Keratinocyte (primary cell): Measurements from ENCODE around the gene SH3BGRL3. TPM values are rescaled to one million over a fixed set of nuclear protein-coding genes. Genes with fewer than 3 reads are reported as not detected.

ENCODE experiments used
- DNase-seq: peaks from one replicate; pipeline ENCODE4 v3.0.0-alpha.2; 2011; ENCODE audit warnings: low read depth, missing footprints, low spot score
- FAIRE-seq: peaks from 2 replicates; lab custom pipeline; 2011; peaks lifted over from hg19 to GRCh38; lab: Jason Lieb, UNC
- H2AFZ ChIP-seq: 2 replicates; pipeline ENCODE4 v1.6.0; 2012; ENCODE audit warnings: low read length, control low read depth, inconsistent platforms; ENCODE audit not compliant: control insufficient read depth
- H3K27ac ChIP-seq: 2 replicates; pipeline ENCODE4 v1.5.1; 2011; ENCODE audit warnings: low read length; ENCODE audit not compliant: control insufficient read depth, insufficient read depth
- H3K27me3 ChIP-seq: 3 replicates; pipeline ENCODE4 v1.6.0; 2011; ENCODE audit warnings: low read length; ENCODE audit not compliant: control insufficient read depth, insufficient read depth; ENCODE audit errors: extremely low read depth
- H3K36me3 ChIP-seq, 2 experiments: 2 replicates in 1 of 2; 3 replicates in 1 of 2; pipeline ENCODE4 v1.5.1; 2011; ENCODE audit warnings: low read length in 2 of 2, mild to moderate bottlenecking in 1 of 2; ENCODE audit not compliant: control insufficient read depth in 2 of 2, insufficient read depth in 2 of 2; ENCODE audit errors: extremely low read depth in 1 of 2
- H3K4me1 ChIP-seq: 3 replicates; pipeline ENCODE4 v1.5.1; 2011; ENCODE audit warnings: low read length; ENCODE audit not compliant: control insufficient read depth, insufficient read depth; ENCODE audit errors: extremely low read depth
- H3K4me2 ChIP-seq: 3 replicates; pipeline ENCODE4 v1.6.0; 2011; ENCODE audit warnings: low read depth, low read length; ENCODE audit not compliant: control insufficient read depth, insufficient read depth; ENCODE audit errors: extremely low read depth
- H3K4me3 ChIP-seq, 3 experiments: fragments of 200-600 bp in 1 of 3; sonication (generic) in 1 of 3; 2 replicates in 2 of 3; 3 replicates in 1 of 3; pipeline ENCODE4 v1.5.1; 2011 to 2016; ENCODE audit warnings: low read length in 3 of 3, mild to moderate bottlenecking in 3 of 3, control low read depth in 2 of 3, inconsistent platforms in 1 of 3, low read depth in 1 of 3, mixed read lengths in 1 of 3, mixed run types in 1 of 3, moderate library complexity in 1 of 3; ENCODE audit not compliant: control insufficient read depth in 2 of 3, insufficient read depth in 2 of 3; ENCODE audit errors: extremely low read depth in 1 of 3
- H3K79me2 ChIP-seq: 2 replicates; pipeline ENCODE4 v1.6.0; 2012; ENCODE audit warnings: low read length; ENCODE audit not compliant: control insufficient read depth, insufficient read depth
- H3K9ac ChIP-seq: 3 replicates; pipeline ENCODE4 v1.6.0; 2011; ENCODE audit warnings: low read length; ENCODE audit not compliant: control insufficient read depth, insufficient read depth; ENCODE audit errors: extremely low read depth
- H3K9me1 ChIP-seq: 3 replicates; pipeline ENCODE4 v1.6.0; 2011; ENCODE audit warnings: low read length; ENCODE audit not compliant: control insufficient read depth, insufficient read depth; ENCODE audit errors: extremely low read depth
- H3K9me3 ChIP-seq: 2 replicates; pipeline ENCODE4 v1.5.1; 2012; ENCODE audit warnings: low read depth, low read length; ENCODE audit not compliant: control insufficient read depth
- H4K20me1 ChIP-seq: 3 replicates; pipeline ENCODE4 v1.6.0; 2011; ENCODE audit warnings: low read length; ENCODE audit not compliant: control insufficient read depth, insufficient read depth; ENCODE audit errors: extremely low read depth
- CTCF ChIP-seq, 3 experiments: IDR thresholded peaks in 1 of 3; conservative IDR thresholded peaks in 1 of 3; optimal IDR thresholded peaks in 1 of 3; 2 replicates in 2 of 3; 3 replicates in 1 of 3; pipeline versions ENCODE3 to v1.5.1; 2011; ENCODE audit warnings: low read length in 3 of 3, mild to moderate bottlenecking in 3 of 3, moderate library complexity in 2 of 3, control low read depth in 1 of 3, inconsistent platforms in 1 of 3; ENCODE audit not compliant: insufficient read depth in 2 of 3; ENCODE audit errors: extremely low read depth in 1 of 3
- EZH2 ChIP-seq: IDR thresholded peaks from one replicate; pipeline ENCODE4 v1.6.1; 2012; ENCODE audit warnings: inconsistent platforms, mild to moderate bottlenecking, low read length, moderate library complexity
- dilution Hi-C: fragments of 300-500 bp; cut with MboI; formaldehyde crosslinking; loops from one replicate; pipeline ENCODE4 v1.7.0; 2020; ENCODE audit warnings: low sequenced_read_pairs; ENCODE audit not compliant: extremely low pct_ligation_motif_present
- polyA plus RNA-seq, 5 experiments: library from polyadenylated mRNA; depleted of rRNA in 3 of 5; stranded (reverse) in 3 of 5; stranded (forward) in 1 of 5; unstranded in 1 of 5; fragments of >200 nt; gene quantifications; 1 replicate in 1 of 5; 2 replicates in 3 of 5; 3 replicates in 1 of 5; pipeline versions ENCODE4 v1.2.1 to v1.2.3, GENCODE V29; 2011 to 2012; ENCODE audit warnings: missing spikeins in 2 of 5, low read depth in 1 of 5, low replicate concordance in 1 of 5

SH3BGRL3 gene
- polyA plus RNA-seq, 1 donor (not counting 4 experiments of a cell fraction or from before 2014, with no cell fraction given): 196 TPM

GRCh38 chr1:26278303-26278702 is 1.6 kb upstream of the SH3BGRL3 start:
- peak overlapping the region; percentile 95 for H3K27ac ChIP-seq
- peak overlapping the region; percentile 77 for H3K9ac ChIP-seq
- peaks cover 73% of the 10 kb centered on the region for H3K4me1 ChIP-seq
- TF ChIP-seq CTCF (optimal IDR thresholded peaks at IDR 0.05 in 1 of 3, IDR thresholded peaks at IDR 0.05 in 1 of 3, conservative IDR thresholded peaks at IDR 0.05 in 1 of 3; ENCODE audit: extremely low read depth in 1 of 3, insufficient read depth in 2 of 3, low read length in 3 of 3): no peak
- TF ChIP-seq EZH2: no peak
- no peaks in the 10 kb centered on the region for H3K9me3 ChIP-seq
- H3K4me2 ChIP-seq: peak overlapping the region; percentile 94
- H3K79me2 ChIP-seq: peaks cover 21% of the 10 kb centered on the region
- peaks cover 10% of the 10 kb centered on the region for H4K20me1 ChIP-seq
- H3K9me1 ChIP-seq: peaks cover 3% of the 10 kb centered on the region
- H2AFZ ChIP-seq: no peak overlapping the region
- FAIRE-seq (peak; percentile 66), DNase-seq (peak; percentile 59)
- H3K27me3 ChIP-seq: no peaks in the 10 kb centered on the region
- dilution Hi-C loops: no loop called here
- H3K36me3 ChIP-seq: peaks cover 14 to 27% of the 10 kb centered on the region in 2 experiments
- H3K4me3 ChIP-seq: no peak overlapping the region

- dilution Hi-C loops: no loop called here
- Histone ChIP-seq H4K20me1 (peaks cover 10% of the 10 kb centered on the region), H3K9ac (peak overlapping the region; percentile 77), H3K9me1 (peaks cover 3% of the 10 kb centered on the region), H3K27ac (peak overlapping the region; percentile 95), H3K36me3 (peaks cover 15 to 29% of the 10 kb centered on the region in 2 experiments), H3K27me3 (no peaks in the 10 kb centered on the region), H3K79me2 (peaks cover 21% of the 10 kb centered on the region), H3K4me1 (peaks cover 77% of the 10 kb centered on the region), H3K4me3 (peak overlapping the region; percentile 75 to 86 (median 78)), H2AFZ (no peak overlapping the region), H3K4me2 (peak overlapping the region; percentile 94), H3K9me3 (no peaks in the 10 kb centered on the region)
- TF ChIP-seq CTCF (optimal IDR thresholded peaks at IDR 0.05 in 1 of 3, IDR thresholded peaks at IDR 0.05 in 1 of 3, conservative IDR thresholded peaks at IDR 0.05 in 1 of 3; ENCODE audit: extremely low read depth in 1 of 3, insufficient read depth in 2 of 3, low read length in 3 of 3) (no peak), EZH2 (no peak)
- FAIRE-seq: peak; percentile 5
- no peak for DNase-seq
Measured at GRCh38 chr1:26278724-26279455, 996 bp upstream of the SH3BGRL3 start.
